Tibial artery (tissue), 4 donors: ENCODE results near the gene MYDGF.

Source experiments
- DNase-seq, 2 donors: peaks; one replicate each; pipeline ENCODE4 v3.0.0-alpha.2; 2019
- H3K27ac ChIP-seq, 2 donors: fragments of 200-600 bp; sonication (generic) in 1 of 2; 1 replicate in 1 of 2; 2 replicates in 1 of 2; pipeline ENCODE4 v1.5.1; 2018 to 2019; ENCODE audit warnings: mild to moderate bottlenecking in 1 of 2
- H3K27me3 ChIP-seq, 2 donors: fragments of 200-600 bp; sonication (generic) in 1 of 2; one replicate each; pipeline versions ENCODE4 v1.5.1 to v1.6.0; 2016 to 2019
- H3K36me3 ChIP-seq, 3 donors: fragments of 200-600 bp; sonication (generic) in 2 of 3; one replicate each; pipeline ENCODE4 v1.5.1; 2016 to 2019; ENCODE audit warnings: mild to moderate bottlenecking in 2 of 3
- H3K4me1 ChIP-seq, 4 donors: fragments of 200-600 bp; sonication (generic) in 2 of 4; 1 replicate in 3 of 4; 2 replicates in 1 of 4; pipeline ENCODE4 v1.5.1; 2016 to 2019
- H3K4me3 ChIP-seq, 2 donors: fragments of 200-600 bp; sonication (generic) in 1 of 2; 1 replicate in 1 of 2; 2 replicates in 1 of 2; pipeline ENCODE4 v1.5.1; 2018 to 2019; ENCODE audit warnings: mild to moderate bottlenecking in 2 of 2
- H3K9me3 ChIP-seq, 3 donors: fragments of 200-600 bp; sonication (generic) in 1 of 3; one replicate each; pipeline ENCODE4 v1.5.1; 2016 to 2019
- CTCF ChIP-seq, 2 experiments: fragments of 200-600 bp in 1 of 2; fragments of 450-650 bp in 1 of 2; IDR thresholded peaks; one replicate each; pipeline ENCODE4 v1.5.1; 2017 to 2019; ENCODE audit warnings: antibody characterized with exemption in 2 of 2, mild to moderate bottlenecking in 1 of 2, moderate library complexity in 1 of 2
- intact Hi-C: fragments of 100-400 bp; cut with DNase I; formaldehyde crosslinking; loops from one replicate; pipeline ENCODE4 v1.15.0; 2023; ENCODE audit warnings: low total_unique reads

MYDGF gene

DNA sequence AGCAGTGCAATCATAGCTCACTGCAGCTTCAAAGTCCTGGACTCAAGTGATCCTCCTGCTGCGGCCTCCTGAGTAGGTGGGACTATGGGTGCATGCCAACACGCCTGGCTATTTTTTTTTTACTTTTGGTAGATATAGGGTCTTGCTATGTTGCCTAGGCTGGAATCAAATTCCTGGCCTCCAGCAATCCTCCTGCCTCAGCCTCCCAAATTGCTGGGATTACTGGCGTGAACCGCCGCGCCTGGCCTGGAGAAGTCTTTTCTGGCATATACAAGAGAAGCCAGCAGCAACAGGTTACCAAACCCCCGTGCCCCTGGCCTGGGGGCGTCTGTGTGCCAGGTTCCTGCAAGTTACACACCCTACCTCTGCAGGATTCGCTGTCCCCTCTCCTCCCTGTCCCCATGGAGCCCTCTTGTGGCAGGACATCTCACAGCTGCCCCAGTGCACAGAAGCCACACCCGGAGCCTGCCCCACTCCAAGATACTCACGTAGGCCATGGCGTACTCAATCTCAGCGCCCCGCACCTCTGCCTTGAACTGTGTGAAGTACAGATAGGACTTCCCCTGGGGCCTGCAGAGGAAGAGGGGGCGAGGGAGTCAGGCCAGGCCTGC is 9.9 kb downstream of the MYDGF start:
- no peak for DNase-seq
- H3K27ac ChIP-seq, result no peak overlapping the region
- H3K27me3 ChIP-seq, result no peaks in the 10 kb centered on the region
- peaks cover 0 to 15% (median 6%) of the 10 kb centered on the region in 3 donors for H3K9me3 ChIP-seq
- intact Hi-C loops, result no loop called here
- no peak overlapping the region for H3K4me3 ChIP-seq
- H3K4me1 ChIP-seq, result no peaks in the 10 kb centered on the region
- TF ChIP-seq CTCF (IDR thresholded peaks at IDR 0.05), result no peak
- H3K36me3 ChIP-seq, result peaks cover 48 to 95% (median 82%) of the 10 kb centered on the region in 3 donors

DNA sequence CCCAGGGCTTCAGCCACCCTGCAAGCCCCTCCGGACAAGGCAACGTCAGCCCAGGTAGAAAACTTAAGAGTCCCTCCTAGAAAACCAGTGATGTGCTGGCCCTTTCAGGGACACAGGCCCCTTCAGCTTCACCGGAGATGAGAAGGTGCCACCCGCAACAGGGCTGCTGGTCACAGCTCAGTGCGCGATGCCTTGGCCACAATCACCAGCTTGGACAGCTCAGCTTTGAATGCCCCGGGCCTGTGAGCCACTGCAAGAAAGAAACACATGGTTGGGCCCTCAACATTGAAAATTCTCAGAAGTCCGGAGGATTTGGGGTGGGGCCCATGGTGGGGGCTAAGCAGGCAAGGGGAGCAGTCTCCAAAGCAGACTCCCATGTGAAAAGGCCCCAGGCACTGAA is 12.3 kb downstream of the MYDGF start:
- peaks cover 38 to 87% (median 68%) of the 10 kb centered on the region in 3 donors for H3K36me3 ChIP-seq
- TF ChIP-seq CTCF (IDR thresholded peaks at IDR 0.05), result no peak
- no peaks in the 10 kb centered on the region for H3K4me1 ChIP-seq

DNA sequence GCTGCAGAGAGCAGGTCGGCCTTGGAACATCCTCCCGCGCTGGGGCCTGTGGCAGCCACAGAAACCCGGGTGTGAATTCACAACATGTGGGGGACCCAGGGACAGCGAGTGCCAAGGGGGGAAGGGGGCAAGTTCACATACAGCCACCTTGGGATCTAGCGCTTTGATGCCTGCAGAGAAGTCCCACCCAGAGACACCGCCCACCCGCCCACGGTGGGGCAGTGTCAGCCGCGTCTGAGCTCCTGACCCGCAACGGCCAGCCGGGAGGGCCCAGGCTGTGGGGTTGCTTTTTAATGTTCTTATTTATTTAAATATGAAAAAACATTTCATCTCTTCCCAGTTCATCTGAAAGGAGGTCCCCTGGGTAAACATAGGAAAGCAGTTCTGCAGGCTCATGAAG is 12.9 kb downstream of the MYDGF start:
- TF ChIP-seq CTCF (IDR thresholded peaks at IDR 0.05), result no peak
- Histone ChIP-seq H3K9me3 (peaks cover 0 to 15% (median 6%) of the 10 kb centered on the region in 3 donors), H3K36me3 (peaks cover 37 to 82% (median 62%) of the 10 kb centered on the region in 3 donors), H3K4me1 (no peaks in the 10 kb centered on the region), H3K27ac (no peak overlapping the region), H3K27me3 (no peaks in the 10 kb centered on the region), H3K4me3 (no peak overlapping the region)
- no peak for DNase-seq
- intact Hi-C loops, result no loop called here

More for the DNA sequence above, 12.3 kb downstream of the MYDGF start:
- peaks cover 0 to 15% (median 6%) of the 10 kb centered on the region in 3 donors for H3K9me3 ChIP-seq
- no peaks in the 10 kb centered on the region for H3K27me3 ChIP-seq
- H3K4me3 ChIP-seq, result no peak overlapping the region
- no peak for DNase-seq
- H3K27ac ChIP-seq, result no peak overlapping the region
- intact Hi-C loops, result no loop called here

- Histone ChIP-seq H3K36me3 (peaks cover 37 to 79% (median 57%) of the 10 kb centered on the region in 3 donors), H3K9me3 (peaks cover 0 to 15% (median 6%) of the 10 kb centered on the region in 3 donors), H3K4me3 (no peak overlapping the region), H3K27me3 (no peaks in the 10 kb centered on the region), H3K27ac (no peak overlapping the region), H3K4me1 (no peaks in the 10 kb centered on the region)
- no peak for DNase-seq
- no peak for TF ChIP-seq CTCF (IDR thresholded peaks at IDR 0.05)
- intact Hi-C loops, result no loop called here
Measured at GRCh38 chr19:4656102-4656501, 14.0 kb downstream of the MYDGF start.

DNA sequence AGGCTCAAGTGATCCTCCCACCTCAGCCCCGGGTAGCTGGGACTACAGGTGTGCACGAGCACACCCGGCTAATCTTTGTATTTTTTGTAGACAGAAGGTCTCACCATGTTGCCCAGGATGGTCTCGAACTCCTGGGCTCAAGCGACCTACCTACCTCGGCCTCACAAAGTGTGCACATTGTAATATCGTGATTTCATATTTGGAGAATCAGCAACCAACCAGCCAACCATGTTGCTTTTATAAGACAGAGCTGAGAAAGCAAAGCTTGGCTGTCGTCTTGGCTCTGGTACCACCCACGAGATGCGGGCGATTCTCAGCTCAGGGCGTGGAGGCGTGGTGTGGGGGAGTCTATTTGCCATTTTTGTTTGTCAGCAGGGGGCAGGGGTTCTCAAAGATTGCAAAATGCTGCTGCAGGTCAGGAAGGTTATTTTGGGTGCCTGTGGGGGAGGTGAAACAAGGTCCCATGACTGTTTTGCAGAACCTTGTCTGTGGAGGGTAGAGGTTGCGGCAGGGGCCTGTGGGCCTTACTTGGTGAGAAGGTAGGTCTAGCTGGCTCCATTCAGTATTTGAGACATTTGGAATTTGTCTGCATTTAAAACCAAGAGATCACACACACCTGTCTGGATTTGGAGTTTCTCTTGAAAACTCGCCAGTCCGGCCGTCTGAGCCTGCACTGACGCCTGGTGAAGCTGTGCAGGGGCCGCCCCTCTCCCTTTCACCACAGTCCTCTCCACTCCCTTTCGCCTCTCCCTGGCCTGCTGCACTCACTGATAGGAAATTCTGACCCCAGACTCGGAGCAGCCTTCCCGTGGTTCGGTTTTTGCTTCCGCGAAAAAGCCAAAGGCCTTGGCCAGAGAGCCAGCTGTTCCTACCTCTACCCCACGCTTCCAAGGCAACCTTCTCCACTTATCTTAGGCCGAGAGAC is 15.4 kb downstream of the MYDGF start:
- H3K4me1 ChIP-seq, result no peaks in the 10 kb centered on the region
- no peak overlapping the region for H3K27ac ChIP-seq
- H3K9me3 ChIP-seq, result peaks cover 0 to 15% (median 6%) of the 10 kb centered on the region in 3 donors
- intact Hi-C loops, result no loop called here
- H3K36me3 ChIP-seq, result peaks cover 26 to 65% (median 43%) of the 10 kb centered on the region in 3 donors
- no peak overlapping the region for H3K4me3 ChIP-seq
- no peak for DNase-seq
- H3K27me3 ChIP-seq, result no peaks in the 10 kb centered on the region
- no peak for TF ChIP-seq CTCF (IDR thresholded peaks at IDR 0.05)
